Sigmoid colon (tissue), 7 donors: ENCODE data around the gene UBASH3B. TPM values are rescaled to one million over a fixed set of nuclear protein-coding genes. Genes with fewer than 3 reads are reported as not detected.

Experiments
- DNase-seq: peaks from one replicate; pipeline ENCODE4 v3.0.0-alpha.2; 2019
- H3K27ac ChIP-seq, 4 donors: fragments of 200-600 bp; sonication (generic); one replicate each; pipeline ENCODE4 v1.5.1; 2016 to 2019; ENCODE audit warnings: mild to moderate bottlenecking in 1 of 4
- H3K27me3 ChIP-seq, 3 donors: fragments of 200-600 bp; sonication (generic); one replicate each; pipeline ENCODE4 v1.5.1; 2019; ENCODE audit warnings: mild to moderate bottlenecking in 1 of 3
- H3K36me3 ChIP-seq, 4 donors: fragments of 200-600 bp; sonication (generic); one replicate each; pipeline ENCODE4 v1.5.1; 2016 to 2019
- H3K4me1 ChIP-seq, 4 donors: fragments of 200-600 bp; sonication (generic); one replicate each; pipeline ENCODE4 v1.5.1; 2017 to 2019
- H3K4me3 ChIP-seq, 4 donors: fragments of 200-600 bp; sonication (generic); one replicate each; pipeline ENCODE4 v1.5.1; 2017 to 2019; ENCODE audit warnings: mild to moderate bottlenecking in 2 of 4, moderate library complexity in 1 of 4
- H3K9me3 ChIP-seq, 4 donors: fragments of 200-600 bp in 3 of 4; sonication (generic) in 3 of 4; one replicate each; pipeline versions ENCODE4 v1.5.1 to v1.6.1; 2013 to 2019
- CTCF ChIP-seq, 4 experiments: fragments of 450-650 bp in 3 of 4; fragments of 200-600 bp in 1 of 4; IDR thresholded peaks; one replicate each; pipeline ENCODE4 v1.5.1; 2016 to 2019; ENCODE audit warnings: antibody characterized with exemption in 4 of 4, mild to moderate bottlenecking in 3 of 4, moderate library complexity in 2 of 4
- EP300 ChIP-seq, 4 donors: sonication (generic); formaldehyde crosslinking; IDR thresholded peaks; one replicate each; pipeline ENCODE4 v1.6.1; 2017; ENCODE audit warnings: antibody characterized with exemption in 4 of 4
- POLR2A ChIP-seq, 2 donors: fragments of 450-650 bp; IDR thresholded peaks; one replicate each; pipeline ENCODE4 v1.6.1; 2016; ENCODE audit warnings: antibody characterized with exemption in 2 of 2, mild to moderate bottlenecking in 2 of 2, moderate library complexity in 2 of 2
- POLR2AphosphoS5 ChIP-seq, 4 donors: sonication (generic); formaldehyde crosslinking; IDR thresholded peaks; one replicate each; pipeline ENCODE4 v1.6.1; 2017; ENCODE audit warnings: antibody characterized with exemption in 4 of 4
- WGBS, 2 donors: extraction: QIAGEN DNeasy Blood & Tissue Kit; methylation state at CpG; one replicate each; pipeline ENCODE4 v1.1.7; 2013; 5-methylcytosine and 5-hydroxymethylcytosine counted together
- intact Hi-C: fragments of 100-400 bp; cut with DNase I; formaldehyde crosslinking; loops from one replicate; pipeline ENCODE4 v1.15.1; 2023
- polyA plus RNA-seq, 3 donors: library from polyadenylated mRNA; stranded (reverse); fragments of 200-250 nt; gene quantifications; one replicate each; pipeline ENCODE4 v1.2.3, GENCODE V29; 2013
- total RNA-seq, 4 donors: library from RNA; depleted of rRNA; stranded (reverse); fragments of >200 nt; gene quantifications; one replicate each; pipeline ENCODE4 v1.1.0, GENCODE V29; 2016
- donor health status: healthy with polysubstance abuse.
- donor health status: Bipolar disorder and iron deficiency.
- donor health status: healthy.

Gene UBASH3B
- total and polyA plus RNA-seq, 7 donors: 1.4 to 12.9 (median 2.1) TPM

DNA sequence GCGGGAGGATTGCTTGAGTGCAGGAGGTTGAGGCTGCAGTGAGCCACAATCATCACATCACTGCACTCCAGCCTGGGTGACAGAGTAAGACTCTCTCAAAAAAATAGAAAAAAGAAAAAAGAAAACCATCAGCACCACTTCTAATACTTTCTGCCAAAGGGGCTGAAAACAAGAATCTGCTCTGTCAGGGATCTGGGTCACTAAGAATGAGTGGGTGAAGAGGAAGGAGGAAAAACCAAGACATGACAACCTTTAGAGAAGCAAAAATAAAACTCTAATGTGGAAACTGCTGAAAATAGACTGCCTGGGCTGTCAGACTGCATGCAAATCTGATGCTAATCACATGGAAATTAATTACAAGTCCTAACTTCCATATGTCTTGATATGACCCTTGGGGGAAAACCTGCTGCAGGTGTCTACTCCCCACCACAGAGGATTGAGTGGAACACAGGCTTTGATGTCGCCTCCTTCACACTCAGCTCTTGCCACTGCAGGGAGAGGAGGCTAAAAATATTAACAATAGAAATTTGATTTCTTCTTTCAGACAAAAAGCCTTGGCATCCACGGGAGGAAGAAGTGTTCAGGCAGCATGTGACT is 120.3 kb downstream of the UBASH3B start:
- 71 to 75% methylated on average over 3 of the region's 3 CpGs for WGBS, 2 donors
- DNase-seq: no peak
- Histone ChIP-seq H3K9me3 (no peaks in the 10 kb centered on the region), H3K36me3 (no peaks in the 10 kb centered on the region), H3K27me3 (no peaks in the 10 kb centered on the region), H3K4me1 (no peaks in the 10 kb centered on the region), H3K4me3 (no peak overlapping the region), H3K27ac (no peak overlapping the region)
- intact Hi-C loops: no loop called here
- TF ChIP-seq POLR2AphosphoS5 (IDR thresholded peaks at IDR 0.05): no peak
- TF ChIP-seq POLR2A (IDR thresholded peaks at IDR 0.05): no peak
- TF ChIP-seq CTCF (IDR thresholded peaks at IDR 0.05): no peak
- no peak for TF ChIP-seq EP300 (IDR thresholded peaks at IDR 0.05)

DNA sequence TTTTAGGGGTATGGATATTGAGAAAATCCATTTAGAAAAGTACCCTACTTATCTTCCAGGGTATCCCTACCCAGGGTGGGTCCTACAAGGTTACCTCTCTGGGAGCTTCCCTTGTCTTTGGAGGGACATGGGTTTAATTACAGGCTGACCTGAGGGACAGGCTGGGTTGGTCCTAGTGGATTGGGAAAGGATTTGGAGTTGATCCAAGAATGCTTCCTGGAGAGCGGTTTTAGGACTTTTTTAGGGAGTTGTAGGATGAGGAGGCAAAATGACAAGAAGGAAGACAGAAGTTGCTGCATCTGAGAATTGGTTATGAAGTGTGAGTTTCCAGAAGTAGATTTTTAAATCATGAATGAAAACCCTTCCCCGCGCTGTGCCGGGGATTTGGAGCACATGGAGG is 121.0 kb downstream of the UBASH3B start:
- Histone ChIP-seq H3K27me3 (no peaks in the 10 kb centered on the region), H3K9me3 (no peaks in the 10 kb centered on the region)
- 87 to 91% methylated on average over 4 of the region's 4 CpGs for WGBS, 2 donors

GRCh38 chr11:122777343-122777742 is 121.8 kb downstream of the UBASH3B start:
- DNase-seq: no peak
- Histone ChIP-seq H3K9me3 (no peaks in the 10 kb centered on the region), H3K4me3 (no peak overlapping the region), H3K36me3 (no peaks in the 10 kb centered on the region), H3K4me1 (peaks cover 0 to 8% (median 6%) of the 10 kb centered on the region in 4 donors), H3K27me3 (no peaks in the 10 kb centered on the region), H3K27ac (no peak overlapping the region)
- intact Hi-C loops: no loop called here
- TF ChIP-seq POLR2A (IDR thresholded peaks at IDR 0.05) (no peak), CTCF (IDR thresholded peaks at IDR 0.05) (no peak), EP300 (IDR thresholded peaks at IDR 0.05) (no peak), POLR2AphosphoS5 (IDR thresholded peaks at IDR 0.05) (no peak)
- WGBS, 2 donors: 65 to 70% methylated on average over 3 of the region's 3 CpGs

More for the DNA sequence above, 121.0 kb downstream of the UBASH3B start:
- no peak for TF ChIP-seq POLR2AphosphoS5 (IDR thresholded peaks at IDR 0.05)
- TF ChIP-seq CTCF (IDR thresholded peaks at IDR 0.05): no peak
- no peak for TF ChIP-seq EP300 (IDR thresholded peaks at IDR 0.05)
- TF ChIP-seq POLR2A (IDR thresholded peaks at IDR 0.05): no peak
- DNase-seq: no peak
- no peak overlapping the region for H3K4me3 ChIP-seq
- intact Hi-C loops: no loop called here
- H3K27ac ChIP-seq: no peak overlapping the region
- peaks cover 0 to 7% (median 6%) of the 10 kb centered on the region in 4 donors for H3K4me1 ChIP-seq
- no peaks in the 10 kb centered on the region for H3K36me3 ChIP-seq

GRCh38 chr11:122778148-122778547 is 122.6 kb downstream of the UBASH3B start:
- H3K27me3 ChIP-seq: no peaks in the 10 kb centered on the region
- H3K4me1 ChIP-seq: peaks cover 0 to 8% (median 6%) of the 10 kb centered on the region in 4 donors
- no peaks in the 10 kb centered on the region for H3K36me3 ChIP-seq
- H3K9me3 ChIP-seq: no peaks in the 10 kb centered on the region
- no peak overlapping the region for H3K4me3 ChIP-seq
- TF ChIP-seq POLR2AphosphoS5 (IDR thresholded peaks at IDR 0.05) (no peak), EP300 (IDR thresholded peaks at IDR 0.05) (no peak), CTCF (IDR thresholded peaks at IDR 0.05) (no peak), POLR2A (IDR thresholded peaks at IDR 0.05) (no peak)
- no peak for DNase-seq
- intact Hi-C loops: no loop called here
- H3K27ac ChIP-seq: no peak overlapping the region
- WGBS, 2 donors: 75 to 78% methylated on average over 2 of the region's 2 CpGs
